A549 (cell line): ENCODE measurements around the gene ADAMTS15. TPM values are rescaled to one million over a fixed set of nuclear protein-coding genes. Genes with fewer than 3 reads are reported as not detected.

Source experiments
- ATAC-seq, 2 experiments: fragments of 200-7000 bp in 1 of 2; fragments of >200 bp in 1 of 2; cut with Nextera tagmentation in 1 of 2; cut with Tn5 transposase in 1 of 2; 3 replicates each; pipeline versions ENCODE4 v1.8.0 to v1.9.1; 2018 to 2020; ENCODE audit warnings: mild to moderate bottlenecking in 1 of 2, moderate library complexity in 1 of 2
- CTCF ChIA-PET: fragments of 300-600 bp; sonication (Branson Sonifier 250); formaldehyde crosslinking; extraction: SDS; loops from one replicate; lab custom pipeline; 2021; ENCODE audit warnings: antibody characterized with exemption, inconsistent platforms; lab: Yijun Ruan, JAX
- POLR2A ChIA-PET: fragments of 350-600 bp; formaldehyde crosslinking; extraction: SDS; loops from one replicate; lab custom pipeline; 2021; ENCODE audit warnings: antibody characterized with exemption, inconsistent platforms; lab: Yijun Ruan, JAX
- DNase-seq, 2 experiments: peaks; one replicate each; pipeline versions ENCODE4 v3.0.0 to v3.0.0-alpha.2; 2011 to 2016; ENCODE audit warnings: low read depth in 1 of 2, low spot score in 1 of 2
- FAIRE-seq: peaks from 2 replicates; lab custom pipeline; 2011; peaks lifted over from hg19 to GRCh38; lab: Jason Lieb, UNC
- H3K27ac ChIP-seq, 2 experiments: fragments of >200 bp; sonication (Bioruptor Twin); formaldehyde crosslinking; 3 replicates each; pipeline ENCODE4 v1.5.1; 2016 to 2017
- H3K4me1 ChIP-seq: fragments of >200 bp; sonication (Bioruptor Twin); formaldehyde crosslinking; 3 replicates; pipeline ENCODE4 v1.6.1; 2016
- H3K4me2 ChIP-seq: fragments of >200 bp; sonication (Bioruptor Twin); formaldehyde crosslinking; 3 replicates; pipeline ENCODE4 v1.6.1; 2016
- H3K4me3 ChIP-seq: fragments of >200 bp; sonication (Bioruptor Twin); formaldehyde crosslinking; 3 replicates; pipeline ENCODE4 v1.5.1; 2016
- H3K9me3 ChIP-seq: fragments of >200 bp; sonication (Bioruptor Twin); formaldehyde crosslinking; 3 replicates; pipeline ENCODE4 v1.6.1; 2016
- CHD4 ChIP-seq: fragments of 200-600 bp; sonication (generic); IDR thresholded peaks from 2 replicates; pipeline ENCODE4 v1.6.1; 2016; ENCODE audit warnings: antibody characterized with exemption, mild to moderate bottlenecking, borderline replicate concordance
- ESRRA ChIP-seq: fragments of 150-350 bp; IDR thresholded peaks from 2 replicates; pipeline ENCODE4 v1.6.1; 2014; ENCODE audit warnings: mild to moderate bottlenecking, low read length, borderline replicate concordance
- JUN ChIP-seq, 2 experiments: fragments of >200 bp; sonication (Bioruptor Twin); formaldehyde crosslinking; IDR thresholded peaks; 2 replicates in 1 of 2; 3 replicates in 1 of 2; pipeline ENCODE4 v1.6.1; 2016 to 2017
- MAFK ChIP-seq: fragments of 450-650 bp; IDR thresholded peaks from 2 replicates; pipeline ENCODE4 v1.6.1; 2014; ENCODE audit not compliant: partially characterized antibody
- POLR2AphosphoS2 ChIP-seq: conservative IDR thresholded peaks from 2 replicates; pipeline ENCODE4 v1.6.1; 2012; ENCODE audit warnings: low read length, improper control_type of control experiment, inconsistent platforms
- RCOR1 ChIP-seq: fragments of 150-350 bp; IDR thresholded peaks from 2 replicates; pipeline ENCODE4 v1.6.1; 2014; ENCODE audit warnings: antibody characterized with exemption, low read length, low read depth
- SMC3 ChIP-seq: fragments of >200 bp; sonication (Bioruptor Twin); formaldehyde crosslinking; IDR thresholded peaks from 3 replicates; pipeline ENCODE4 v1.6.1; 2018; ENCODE audit warnings: inconsistent platforms
- ZC3H11A ChIP-seq: fragments of 450-650 bp; IDR thresholded peaks from 2 replicates; pipeline ENCODE4 v1.6.1; 2014; ENCODE audit warnings: antibody characterized with exemption, mild to moderate bottlenecking
- ZNF302 ChIP-seq: fragments of 250-450 bp; sonication (Bioruptor Pico); IDR thresholded peaks from 2 replicates; pipeline ENCODE4 v1.9.0; 2021; ENCODE audit warnings: inconsistent platforms, mild to moderate bottlenecking, moderate library complexity
- WGBS: methylation state at CpG from one replicate; pipeline ENCODE4 v1.1.6; 2017; ENCODE audit errors: missing lambda C conversion rate; 5-methylcytosine and 5-hydroxymethylcytosine counted together
- polyA plus RNA-seq, 4 experiments: library from polyadenylated mRNA; depleted of rRNA in 3 of 4; stranded (reverse); fragments of >200 nt; fragmentation: RNase III in 1 of 4; extraction: RNeasy Plus Mini Kit Qiagen cat#74134 plus additional on column Dnase treatment in 1 of 4; gene quantifications; 2 replicates in 3 of 4; 3 replicates in 1 of 4; pipeline ENCODE4 v1.2.3, GENCODE V29; 2011 to 2017
- TF ChIP-seq, protein P1 (sequence below): IDR thresholded peaks from 2 replicates; pipeline ENCODE4 v1.6.1; 2012
- TF ChIP-seq, protein P2 (sequence below): fragments of 450-650 bp; IDR thresholded peaks from 2 replicates; pipeline ENCODE4 v1.6.1; 2014; ENCODE audit warnings: antibody characterized with exemption
- TF ChIP-seq, protein P3 (sequence below): fragments of 150-350 bp; IDR thresholded peaks from 2 replicates; pipeline ENCODE4 v1.6.1; 2014; ENCODE audit warnings: low read depth, mild to moderate bottlenecking, low read length
- TF ChIP-seq, protein P4 (sequence below): fragments of 250-450 bp; sonication (Bioruptor Pico); IDR thresholded peaks from 2 replicates; pipeline ENCODE4 v1.5.0; 2020; ENCODE audit warnings: low read depth, mild to moderate bottlenecking, moderate library complexity
- TF ChIP-seq, protein P5 (sequence below): IDR thresholded peaks from 2 replicates; pipeline ENCODE4 v1.6.1; 2012
- TF ChIP-seq, protein P6 (sequence below): fragments of >200 bp; sonication (Bioruptor Twin); formaldehyde crosslinking; IDR thresholded peaks from 3 replicates; pipeline ENCODE4 v1.6.1; 2016

Gene ADAMTS15
- polyA plus RNA-seq, 2 of the 4 experiments (the other 2 are of a cell fraction) = 2.2 to 4.0 TPM

DNA sequence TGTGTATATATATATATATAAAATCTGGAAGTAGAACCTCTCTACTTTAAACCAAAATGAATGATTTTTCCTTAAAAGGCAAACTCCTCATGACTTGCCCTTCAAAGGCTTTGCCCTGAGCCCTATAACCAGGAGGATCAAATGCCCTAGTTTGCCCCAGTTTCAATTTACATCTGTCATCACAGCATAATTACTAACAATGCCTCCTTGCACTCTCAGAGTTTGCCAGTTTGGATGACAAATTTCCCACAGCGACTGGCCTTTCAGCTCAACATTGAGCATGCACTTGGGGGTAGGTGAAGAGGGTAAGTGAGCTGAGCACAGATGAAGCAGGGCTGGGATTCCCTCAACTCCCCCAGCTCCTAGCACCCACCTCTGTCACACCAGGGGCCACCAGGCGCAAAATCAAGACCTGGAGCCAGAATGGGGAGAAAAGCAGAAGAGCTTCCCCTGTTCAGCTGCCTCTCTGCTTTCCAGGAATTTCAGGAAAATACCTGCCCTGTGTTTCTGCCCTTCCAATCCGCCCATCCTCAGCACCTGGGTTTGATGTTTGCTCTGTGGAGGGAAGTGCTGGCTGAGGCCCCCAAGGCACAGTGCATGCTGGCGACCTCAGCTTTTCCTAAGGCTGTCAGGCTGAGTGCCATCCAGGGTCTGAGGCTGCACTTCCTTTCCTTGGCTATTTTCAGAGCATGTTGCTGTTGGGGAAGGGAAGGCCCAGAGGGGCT lies 67.5 kb downstream of the ADAMTS15 start:
- no peak for DNase-seq

DNA sequence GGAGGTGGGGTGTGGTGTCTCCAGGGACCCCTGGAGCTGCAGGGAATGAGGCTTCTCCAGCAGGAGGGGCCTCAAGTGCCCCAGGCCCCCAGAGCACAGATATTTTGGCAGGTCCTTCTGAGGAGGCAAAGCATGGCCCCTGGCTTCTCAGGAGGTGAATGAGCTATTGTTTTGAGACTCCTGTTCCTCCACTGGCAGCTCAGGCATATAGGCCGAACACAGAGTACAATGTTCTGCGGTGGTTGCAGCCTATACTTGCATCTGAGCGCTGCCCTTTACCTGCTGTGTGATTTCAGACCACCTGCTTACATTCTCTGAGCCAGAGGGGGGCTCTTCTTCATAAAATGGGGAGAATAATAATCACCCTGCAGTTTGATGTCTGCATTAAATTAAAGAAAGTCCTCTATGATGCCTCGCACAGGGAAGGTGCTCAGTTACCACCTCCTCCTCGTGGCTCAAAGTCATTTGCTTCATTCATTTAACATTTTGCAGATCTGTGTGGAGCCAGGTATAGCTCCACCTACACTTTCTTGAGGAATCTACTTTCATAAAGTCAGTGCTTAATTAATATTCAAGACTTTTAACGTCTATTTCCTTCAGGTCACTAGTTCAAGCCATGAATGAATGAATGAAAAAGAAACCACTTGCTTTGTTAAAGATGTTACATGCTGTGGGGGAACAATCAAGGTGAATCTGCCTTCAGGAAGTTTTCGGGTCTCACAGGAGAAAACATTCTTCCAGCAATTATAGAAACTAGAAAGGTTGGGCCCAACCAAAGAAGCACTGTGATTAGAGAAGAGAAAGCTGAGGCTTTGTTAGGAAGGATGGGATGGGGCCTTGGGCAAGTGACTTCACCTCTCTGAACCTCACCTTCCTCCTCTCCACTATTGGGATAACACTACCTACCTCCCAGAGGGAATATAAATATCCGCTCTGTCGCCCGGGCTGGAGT lies 68.4 kb downstream of the ADAMTS15 start:
- H3K4me1 ChIP-seq = peaks cover 4% of the 10 kb centered on the region
- ATAC-seq (no peak), FAIRE-seq (no peak), DNase-seq (no peak)
- no peaks in the 10 kb centered on the region for H3K9me3 ChIP-seq
- no peak overlapping the region for H3K27ac ChIP-seq
- POLR2A ChIA-PET = no interaction called here
- H3K4me2 ChIP-seq = no peak overlapping the region
- 85% methylated on average over 10 of the region's 10 CpGs for WGBS
- H3K4me3 ChIP-seq = no peak overlapping the region
- CTCF ChIA-PET = interaction anchor here (0.8 to 1.3 kb wide), 2 partner anchors 14 to 69 kb away, joined by 3 read pairs; no protein-coding TSS in a partner anchor
- TF ChIP-seq POLR2AphosphoS2 (no peak), MAFK (no peak), ESRRA (no peak), ZC3H11A (no peak), JUN (IDR thresholded peaks at IDR 0.05) (no peak), RCOR1 (no peak), ZNF302 (CRISPR knock-in tag) (no peak)
- TF ChIP-seq, protein P1, sequence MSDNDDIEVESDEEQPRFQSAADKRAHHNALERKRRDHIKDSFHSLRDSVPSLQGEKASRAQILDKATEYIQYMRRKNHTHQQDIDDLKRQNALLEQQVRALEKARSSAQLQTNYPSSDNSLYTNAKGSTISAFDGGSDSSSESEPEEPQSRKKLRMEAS = no peak
- TF ChIP-seq, protein P2, sequence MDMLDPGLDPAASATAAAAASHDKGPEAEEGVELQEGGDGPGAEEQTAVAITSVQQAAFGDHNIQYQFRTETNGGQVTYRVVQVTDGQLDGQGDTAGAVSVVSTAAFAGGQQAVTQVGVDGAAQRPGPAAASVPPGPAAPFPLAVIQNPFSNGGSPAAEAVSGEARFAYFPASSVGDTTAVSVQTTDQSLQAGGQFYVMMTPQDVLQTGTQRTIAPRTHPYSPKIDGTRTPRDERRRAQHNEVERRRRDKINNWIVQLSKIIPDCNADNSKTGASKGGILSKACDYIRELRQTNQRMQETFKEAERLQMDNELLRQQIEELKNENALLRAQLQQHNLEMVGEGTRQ = no peak
- TF ChIP-seq, protein P3, sequence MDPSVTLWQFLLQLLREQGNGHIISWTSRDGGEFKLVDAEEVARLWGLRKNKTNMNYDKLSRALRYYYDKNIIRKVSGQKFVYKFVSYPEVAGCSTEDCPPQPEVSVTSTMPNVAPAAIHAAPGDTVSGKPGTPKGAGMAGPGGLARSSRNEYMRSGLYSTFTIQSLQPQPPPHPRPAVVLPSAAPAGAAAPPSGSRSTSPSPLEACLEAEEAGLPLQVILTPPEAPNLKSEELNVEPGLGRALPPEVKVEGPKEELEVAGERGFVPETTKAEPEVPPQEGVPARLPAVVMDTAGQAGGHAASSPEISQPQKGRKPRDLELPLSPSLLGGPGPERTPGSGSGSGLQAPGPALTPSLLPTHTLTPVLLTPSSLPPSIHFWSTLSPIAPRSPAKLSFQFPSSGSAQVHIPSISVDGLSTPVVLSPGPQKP = no peak

More for the DNA sequence above, 67.5 kb downstream of the ADAMTS15 start:
- no peaks in the 10 kb centered on the region for H3K4me1 ChIP-seq
- H3K27ac ChIP-seq = no peak overlapping the region
- 79% methylated on average over 3 of the region's 4 CpGs for WGBS
- TF ChIP-seq, protein P4, sequence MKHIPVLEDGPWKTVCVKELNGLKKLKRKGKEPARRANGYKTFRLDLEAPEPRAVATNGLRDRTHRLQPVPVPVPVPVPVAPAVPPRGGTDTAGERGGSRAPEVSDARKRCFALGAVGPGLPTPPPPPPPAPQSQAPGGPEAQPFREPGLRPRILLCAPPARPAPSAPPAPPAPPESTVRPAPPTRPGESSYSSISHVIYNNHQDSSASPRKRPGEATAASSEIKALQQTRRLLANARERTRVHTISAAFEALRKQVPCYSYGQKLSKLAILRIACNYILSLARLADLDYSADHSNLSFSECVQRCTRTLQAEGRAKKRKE (CRISPR knock-in tag) = no peak
- TF ChIP-seq, protein P5, sequence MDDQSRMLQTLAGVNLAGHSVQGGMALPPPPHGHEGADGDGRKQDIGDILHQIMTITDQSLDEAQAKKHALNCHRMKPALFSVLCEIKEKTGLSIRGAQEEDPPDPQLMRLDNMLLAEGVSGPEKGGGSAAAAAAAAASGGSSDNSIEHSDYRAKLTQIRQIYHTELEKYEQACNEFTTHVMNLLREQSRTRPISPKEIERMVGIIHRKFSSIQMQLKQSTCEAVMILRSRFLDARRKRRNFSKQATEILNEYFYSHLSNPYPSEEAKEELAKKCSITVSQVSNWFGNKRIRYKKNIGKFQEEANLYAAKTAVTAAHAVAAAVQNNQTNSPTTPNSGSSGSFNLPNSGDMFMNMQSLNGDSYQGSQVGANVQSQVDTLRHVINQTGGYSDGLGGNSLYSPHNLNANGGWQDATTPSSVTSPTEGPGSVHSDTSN = no peak
- TF ChIP-seq RCOR1 (no peak), CHD4 (no peak), MAFK (no peak), SMC3 (no peak)
- TF ChIP-seq, protein P6, sequence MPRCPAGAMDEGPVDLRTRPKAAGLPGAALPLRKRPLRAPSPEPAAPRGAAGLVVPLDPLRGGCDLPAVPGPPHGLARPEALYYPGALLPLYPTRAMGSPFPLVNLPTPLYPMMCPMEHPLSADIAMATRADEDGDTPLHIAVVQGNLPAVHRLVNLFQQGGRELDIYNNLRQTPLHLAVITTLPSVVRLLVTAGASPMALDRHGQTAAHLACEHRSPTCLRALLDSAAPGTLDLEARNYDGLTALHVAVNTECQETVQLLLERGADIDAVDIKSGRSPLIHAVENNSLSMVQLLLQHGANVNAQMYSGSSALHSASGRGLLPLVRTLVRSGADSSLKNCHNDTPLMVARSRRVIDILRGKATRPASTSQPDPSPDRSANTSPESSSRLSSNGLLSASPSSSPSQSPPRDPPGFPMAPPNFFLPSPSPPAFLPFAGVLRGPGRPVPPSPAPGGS = no peak
- no peak for ATAC-seq
- H3K9me3 ChIP-seq = no peaks in the 10 kb centered on the region
- ChIA-PET POLR2A (no interaction called here), CTCF (interaction anchor here (0.8 to 1.3 kb wide), 2 partner anchors 68 to 346 kb away, joined by 3 read pairs; no protein-coding TSS in a partner anchor)
- FAIRE-seq = no peak
- H3K4me2 ChIP-seq = no peak overlapping the region
- H3K4me3 ChIP-seq = no peak overlapping the region
